ENCODE results near the gene DEPDC7.
A peak's percentile ranks its signal among the peaks of the same experiment; 100 is the strongest.
"Not testable (repeated sequence)": the region's sequence is repeated elsewhere in the genome, so short reads cannot be mapped to it uniquely, and the experiment has no call there.

Gene DEPDC7

DNA sequence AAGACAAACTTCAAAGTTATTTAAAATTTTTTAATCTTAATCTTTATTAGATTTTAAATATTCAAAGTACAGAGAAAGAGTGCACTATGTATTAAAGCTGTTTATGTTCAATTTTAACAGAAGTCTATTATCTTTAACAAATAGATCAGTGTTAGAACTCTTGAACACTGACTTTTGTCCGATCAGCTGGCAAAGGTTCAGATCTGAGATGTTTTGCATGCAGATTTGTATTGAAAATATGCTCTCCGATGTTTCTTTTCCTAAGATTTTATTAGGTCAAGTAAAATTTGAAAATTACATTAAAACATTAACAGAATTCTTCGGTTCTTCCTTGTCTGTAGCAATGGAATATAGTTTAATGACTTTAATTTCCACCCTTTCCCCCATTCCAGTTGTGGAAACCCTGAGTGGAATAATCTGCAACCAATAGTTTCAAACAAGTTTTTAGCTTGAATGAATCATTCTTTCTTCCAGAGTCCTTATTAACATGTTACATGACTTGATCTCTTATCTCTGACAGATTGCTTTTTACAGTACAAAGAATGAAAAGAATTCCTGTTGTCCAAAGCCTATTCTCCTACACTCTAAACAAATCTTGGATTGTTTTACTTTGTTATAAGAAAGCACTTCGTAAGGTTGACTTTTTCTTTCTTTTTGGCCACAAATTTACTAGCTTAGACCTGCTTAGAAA lies 12.3 kb downstream of the DEPDC7 start:
- H3K9ac ChIP-seq (ENCODE audit: low read length): no peak overlapping the region
- H3K4me3 ChIP-seq (ENCODE audit: low read length): no peak overlapping the region
- H3K4me1 ChIP-seq (ENCODE audit: control insufficient read depth, insufficient read depth, low read length): no peaks in the 10 kb centered on the region
- no peaks in the 10 kb centered on the region for H3K36me3 ChIP-seq (ENCODE audit: control insufficient read depth, insufficient read depth, low read length)
- no peaks in the 10 kb centered on the region for H3K9me3 ChIP-seq (ENCODE audit: control insufficient read depth, low read length)
- no peaks in the 10 kb centered on the region for H3K27me3 ChIP-seq (ENCODE audit: control insufficient read depth, insufficient read depth, low read length)

DNA sequence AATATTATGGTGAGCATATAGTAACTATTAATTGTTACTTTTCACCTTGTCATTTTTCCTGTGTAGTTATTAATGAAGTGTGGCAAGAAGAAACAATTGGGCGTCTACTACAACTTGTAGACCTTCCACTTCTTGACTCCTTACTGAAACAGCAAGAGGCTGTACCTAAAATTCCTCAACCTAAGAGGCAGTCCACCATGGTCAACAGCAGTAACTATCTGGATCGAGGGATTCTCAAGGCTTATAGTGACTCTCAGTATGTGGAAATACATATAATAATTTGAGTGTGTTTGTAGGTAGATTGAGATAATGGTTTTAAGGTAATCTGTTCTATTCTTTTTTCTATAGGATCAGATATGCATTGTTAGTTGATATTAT lies 12.8 kb downstream of the DEPDC7 start:
- Histone ChIP-seq H3K9me3 (ENCODE audit: control insufficient read depth, low read length) (no peaks in the 10 kb centered on the region), H3K36me3 (ENCODE audit: control insufficient read depth, insufficient read depth, low read length) (no peaks in the 10 kb centered on the region), H3K4me1 (ENCODE audit: control insufficient read depth, insufficient read depth, low read length) (no peaks in the 10 kb centered on the region), H3K27me3 (ENCODE audit: control insufficient read depth, insufficient read depth, low read length) (no peaks in the 10 kb centered on the region), H3K9ac (ENCODE audit: low read length) (no peak overlapping the region), H3K4me3 (ENCODE audit: low read length) (no peak overlapping the region)

DNA sequence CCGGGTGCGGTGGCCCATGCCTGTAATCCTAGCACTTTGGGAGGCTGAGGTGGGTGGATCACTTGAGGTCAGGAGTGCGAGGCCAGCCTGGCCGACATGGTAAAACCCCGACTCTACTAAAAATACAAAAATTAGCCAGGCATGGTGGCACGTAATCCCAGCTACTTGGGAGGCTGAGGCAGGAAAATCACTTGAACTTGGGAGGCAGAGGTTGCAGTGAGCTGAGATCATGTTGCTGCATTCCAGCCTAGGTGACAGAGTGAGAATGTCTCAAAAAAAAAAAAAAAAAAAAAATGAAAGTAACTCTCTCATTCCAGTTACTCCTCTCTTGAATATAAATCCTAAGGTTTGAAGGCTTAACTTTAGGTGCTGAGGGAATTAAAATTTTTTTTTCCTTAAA lies 13.5 kb downstream of the DEPDC7 start:
- H3K36me3 ChIP-seq (ENCODE audit: control insufficient read depth, insufficient read depth, low read length); H3K9me3 ChIP-seq (ENCODE audit: control insufficient read depth, low read length); H3K27me3 ChIP-seq (ENCODE audit: control insufficient read depth, insufficient read depth, low read length); H3K4me1 ChIP-seq (ENCODE audit: control insufficient read depth, insufficient read depth, low read length); H3K4me3 ChIP-seq (ENCODE audit: low read length); H3K9ac ChIP-seq (ENCODE audit: low read length): not testable (repeated sequence)

DNA sequence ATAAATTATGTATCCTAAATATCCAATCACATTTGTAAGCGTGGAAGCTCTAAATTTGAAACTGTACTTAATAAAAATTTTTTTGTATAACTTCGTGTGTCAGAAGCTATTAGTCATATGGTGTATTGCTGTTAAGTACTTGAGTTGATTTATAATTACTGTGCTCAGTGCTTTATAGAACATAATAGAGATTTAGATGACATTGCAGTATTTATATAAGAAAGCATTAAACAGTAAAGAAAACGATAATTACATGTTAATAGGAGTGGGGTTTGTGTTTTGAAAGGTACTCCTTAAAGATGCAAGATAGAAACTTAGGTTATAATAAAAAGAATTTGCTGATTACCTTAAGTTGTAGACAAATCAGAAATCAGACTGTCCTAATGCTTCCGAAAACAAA lies 17.8 kb downstream of the DEPDC7 start:
- Histone ChIP-seq H3K4me3 (ENCODE audit: low read length) (no peak overlapping the region), H3K36me3 (ENCODE audit: control insufficient read depth, insufficient read depth, low read length) (no peaks in the 10 kb centered on the region), H3K27me3 (ENCODE audit: control insufficient read depth, insufficient read depth, low read length) (no peaks in the 10 kb centered on the region), H3K9me3 (ENCODE audit: control insufficient read depth, low read length) (no peaks in the 10 kb centered on the region), H3K4me1 (ENCODE audit: control insufficient read depth, insufficient read depth, low read length) (no peaks in the 10 kb centered on the region), H3K9ac (ENCODE audit: low read length) (no peak overlapping the region)

DNA sequence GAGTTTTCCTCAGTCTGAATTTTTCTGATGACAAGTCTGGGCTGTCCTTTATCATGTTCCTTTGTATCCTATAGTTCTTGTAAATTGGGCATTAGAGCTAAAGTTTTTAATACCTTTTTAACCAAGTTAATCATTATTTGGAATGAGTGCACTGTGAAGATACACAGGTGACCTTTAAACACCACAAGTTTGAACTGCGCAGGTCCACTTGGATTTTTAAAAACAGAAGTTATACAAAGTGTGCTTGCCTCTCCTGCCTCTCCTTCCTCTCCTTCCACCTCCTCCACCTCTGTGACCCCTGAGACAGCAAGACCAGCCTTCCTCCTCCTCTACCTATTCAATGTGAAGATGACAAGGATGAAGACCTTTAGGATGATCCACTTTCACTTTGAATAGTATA lies 19.3 kb downstream of the DEPDC7 start:
- no peaks in the 10 kb centered on the region for H3K27me3 ChIP-seq (ENCODE audit: control insufficient read depth, insufficient read depth, low read length)
- H3K4me1 ChIP-seq (ENCODE audit: control insufficient read depth, insufficient read depth, low read length): no peaks in the 10 kb centered on the region
- no peaks in the 10 kb centered on the region for H3K36me3 ChIP-seq (ENCODE audit: control insufficient read depth, insufficient read depth, low read length)
- H3K9ac ChIP-seq (ENCODE audit: low read length): no peak overlapping the region
- no peak overlapping the region for H3K4me3 ChIP-seq (ENCODE audit: low read length)
- H3K9me3 ChIP-seq (ENCODE audit: control insufficient read depth, low read length): no peaks in the 10 kb centered on the region

DNA sequence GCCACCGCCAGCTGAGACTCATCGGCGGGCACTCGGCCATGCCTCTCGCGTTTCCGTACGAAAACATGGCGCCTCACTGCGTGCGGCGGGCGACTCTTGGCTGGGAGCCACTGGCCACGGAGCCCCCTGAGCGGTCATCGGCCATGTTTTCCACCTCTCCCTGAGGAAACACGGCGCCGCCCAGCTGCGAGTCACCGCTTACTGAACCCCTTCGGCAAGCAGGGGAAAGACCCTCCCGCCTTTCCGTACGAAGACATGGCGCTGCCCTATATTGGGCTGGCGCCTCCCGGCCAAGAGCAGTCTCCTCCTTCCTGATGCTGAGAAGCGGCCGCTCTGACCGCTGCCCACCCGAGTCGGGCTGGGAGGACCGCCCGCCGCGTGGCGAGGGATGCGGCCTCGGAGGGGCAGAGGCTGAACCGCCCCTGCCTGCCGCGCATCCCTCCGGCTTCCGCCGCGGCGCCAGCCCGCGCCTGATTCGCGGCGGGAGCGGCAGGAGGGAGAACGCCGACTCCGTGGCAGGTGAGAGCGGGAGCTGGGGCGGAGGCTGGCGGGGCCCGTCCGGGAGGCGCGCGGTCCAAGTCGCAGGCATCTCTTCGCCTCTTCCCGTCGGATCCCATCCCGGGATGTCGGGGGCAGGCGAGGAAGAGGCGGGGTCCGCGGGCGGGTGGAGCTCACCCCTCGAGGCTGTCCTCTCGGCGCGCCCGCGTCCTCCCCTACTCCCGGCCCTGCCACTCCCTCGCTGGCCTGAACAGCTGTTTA lies 23.8 kb downstream of the DEPDC7 start, which contains the start of gene TCP11L1:
TCP11L1 (plus strand) TSS at position 299 of the 759 bp plus-strand sequence. CDS start 4,202 bp downstream, outside the sequence.
- Histone ChIP-seq H3K36me3 (ENCODE audit: control insufficient read depth, insufficient read depth, low read length) (no peaks in the 10 kb centered on the region), H3K4me3 (ENCODE audit: low read length) (peak within 1 kb of the TSS; percentile 80), H3K9me3 (ENCODE audit: control insufficient read depth, low read length) (no peaks in the 10 kb centered on the region), H3K9ac (ENCODE audit: low read length) (peak within 1 kb of the TSS; percentile 91), H3K27me3 (ENCODE audit: control insufficient read depth, insufficient read depth, low read length) (no peaks in the 10 kb centered on the region), H3K4me1 (ENCODE audit: control insufficient read depth, insufficient read depth, low read length) (no peaks in the 10 kb centered on the region)

DNA sequence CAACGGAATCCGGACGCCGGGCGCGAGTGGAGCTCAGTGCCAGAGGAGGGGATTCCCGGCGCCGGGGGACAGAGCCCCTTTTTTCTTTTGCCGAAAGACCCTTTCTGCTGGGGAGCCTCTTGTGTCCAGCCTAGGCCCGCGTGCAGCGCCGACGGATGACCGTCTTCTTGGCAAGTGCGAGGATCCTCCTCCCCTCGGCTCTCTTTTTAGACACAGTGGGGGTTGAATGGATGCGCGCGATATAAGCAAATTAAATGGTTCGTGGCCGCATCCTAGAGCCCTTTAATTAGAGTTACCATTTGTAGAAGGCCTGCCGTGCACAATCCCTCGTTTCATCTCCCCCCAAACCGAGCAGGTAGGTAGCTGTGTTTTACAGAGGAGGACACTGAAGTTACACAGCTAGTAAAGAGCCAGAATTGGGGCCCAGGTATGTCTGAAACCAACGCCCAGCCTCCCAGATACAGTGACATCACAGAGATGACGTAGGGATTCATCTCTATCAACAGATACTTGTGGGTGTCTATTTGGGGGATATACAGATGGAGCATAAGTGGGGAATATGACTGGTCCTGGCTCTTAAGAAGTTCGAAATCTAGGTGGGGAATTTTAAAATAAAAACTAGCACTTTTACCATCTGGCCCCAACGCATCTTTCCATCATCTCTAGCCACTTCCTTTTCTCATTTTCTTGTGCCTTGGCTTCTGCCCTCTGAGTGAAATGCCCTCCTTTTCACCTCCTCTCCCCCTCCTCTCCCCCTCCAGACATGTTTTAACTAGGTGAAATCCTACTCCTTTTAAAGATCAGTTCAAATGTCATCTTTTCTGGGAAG lies 24.6 kb downstream of the DEPDC7 start:
- no peaks in the 10 kb centered on the region for H3K9me3 ChIP-seq (ENCODE audit: control insufficient read depth, low read length)
- H3K27me3 ChIP-seq (ENCODE audit: control insufficient read depth, insufficient read depth, low read length): no peaks in the 10 kb centered on the region
- peak overlapping the region; percentile 91 for H3K9ac ChIP-seq (ENCODE audit: low read length)
- no peaks in the 10 kb centered on the region for H3K4me1 ChIP-seq (ENCODE audit: control insufficient read depth, insufficient read depth, low read length)
- H3K36me3 ChIP-seq (ENCODE audit: control insufficient read depth, insufficient read depth, low read length): no peaks in the 10 kb centered on the region
- H3K4me3 ChIP-seq (ENCODE audit: low read length): peak overlapping the region; percentile 80

DNA sequence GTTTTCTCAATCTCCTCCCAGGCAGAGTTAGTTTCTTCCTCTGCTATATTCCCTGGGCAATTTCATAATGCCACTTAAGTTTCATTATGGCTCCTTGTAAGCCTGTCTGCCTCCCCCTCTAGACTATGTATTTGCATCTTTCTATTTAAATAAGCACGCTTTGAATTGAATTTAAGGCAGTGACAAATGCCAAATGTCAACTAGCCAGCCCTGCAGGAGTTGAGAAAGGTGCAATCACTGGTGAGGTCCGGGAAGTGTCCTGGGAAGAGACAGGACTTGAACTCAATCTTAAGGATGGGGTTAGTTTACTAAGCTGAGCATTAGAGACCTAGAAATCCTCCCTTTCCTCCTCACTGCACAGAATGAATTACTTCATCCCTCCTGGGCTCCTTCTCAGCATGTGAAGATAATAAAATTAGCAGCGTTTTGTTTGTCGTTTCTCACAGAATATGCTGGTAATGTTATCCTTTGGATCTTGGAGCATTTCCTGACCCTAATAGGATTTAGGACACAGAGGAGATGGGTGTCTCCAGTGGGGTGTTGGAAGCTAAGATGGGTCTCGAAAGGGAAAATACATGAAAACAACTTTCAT lies 25.3 kb downstream of the DEPDC7 start:
- Histone ChIP-seq H3K4me3 (ENCODE audit: low read length) (no peak overlapping the region), H3K9ac (ENCODE audit: low read length) (no peak overlapping the region), H3K9me3 (ENCODE audit: control insufficient read depth, low read length) (no peaks in the 10 kb centered on the region), H3K36me3 (ENCODE audit: control insufficient read depth, insufficient read depth, low read length) (no peaks in the 10 kb centered on the region), H3K4me1 (ENCODE audit: control insufficient read depth, insufficient read depth, low read length) (no peaks in the 10 kb centered on the region), H3K27me3 (ENCODE audit: control insufficient read depth, insufficient read depth, low read length) (no peaks in the 10 kb centered on the region)

DNA sequence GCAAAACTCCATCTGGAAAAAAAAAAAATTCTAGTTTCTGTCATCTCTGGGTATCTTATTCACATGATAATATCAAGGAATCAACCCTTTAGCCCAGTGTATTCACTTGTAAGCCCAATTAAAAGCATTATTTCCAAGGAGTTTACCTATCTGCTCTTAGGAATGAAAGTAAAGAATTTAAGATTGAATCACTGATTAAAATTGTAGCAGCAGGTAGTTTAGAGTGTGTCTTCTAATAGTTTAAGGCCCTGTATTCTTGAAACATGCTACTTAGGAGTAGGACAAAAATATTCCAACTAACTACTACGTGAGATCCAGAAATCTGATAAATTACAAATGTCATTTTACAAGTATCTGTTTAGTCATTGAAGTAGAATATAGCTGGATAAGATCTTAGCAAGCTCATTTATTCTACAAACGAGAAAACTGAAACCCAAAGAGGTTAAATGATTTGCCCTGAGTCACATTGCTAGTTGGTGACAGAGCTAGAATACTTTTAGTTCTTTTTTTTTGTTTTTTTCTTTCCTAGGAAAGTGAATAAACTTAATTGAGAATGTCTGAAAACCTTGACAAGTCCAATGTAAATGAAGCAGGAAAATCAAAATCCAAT lies 27.6 kb downstream of the DEPDC7 start:
- H3K27me3 ChIP-seq (ENCODE audit: control insufficient read depth, insufficient read depth, low read length): no peaks in the 10 kb centered on the region
- H3K4me3 ChIP-seq (ENCODE audit: low read length): no peak overlapping the region
- no peak overlapping the region for H3K9ac ChIP-seq (ENCODE audit: low read length)
- H3K9me3 ChIP-seq (ENCODE audit: control insufficient read depth, low read length): no peaks in the 10 kb centered on the region
- no peaks in the 10 kb centered on the region for H3K36me3 ChIP-seq (ENCODE audit: control insufficient read depth, insufficient read depth, low read length)
- no peaks in the 10 kb centered on the region for H3K4me1 ChIP-seq (ENCODE audit: control insufficient read depth, insufficient read depth, low read length)

DNA sequence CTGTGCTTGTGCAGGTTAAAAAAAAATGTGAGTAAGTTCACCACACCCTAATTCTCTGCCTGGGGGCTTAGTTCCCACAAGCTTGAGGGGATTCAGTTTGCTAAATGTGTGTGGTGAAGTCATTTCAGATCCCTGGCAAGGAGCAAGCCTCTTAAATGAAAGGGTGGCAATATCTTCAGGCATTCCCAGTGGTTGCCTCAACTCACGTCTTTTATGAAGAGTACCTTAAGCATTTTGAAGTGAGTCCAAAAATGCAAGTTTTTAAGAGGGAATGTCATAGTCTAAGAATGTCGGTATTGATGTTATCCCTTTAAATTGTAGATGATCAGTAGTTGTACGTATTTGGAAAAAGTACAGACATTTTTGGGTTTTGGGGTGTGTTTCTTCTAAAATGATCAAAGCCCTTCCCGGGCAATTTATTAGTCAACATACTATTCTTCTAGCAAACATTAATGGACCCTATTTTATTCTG lies 28.6 kb downstream of the DEPDC7 start:
- no peaks in the 10 kb centered on the region for H3K36me3 ChIP-seq (ENCODE audit: control insufficient read depth, insufficient read depth, low read length)
- no peaks in the 10 kb centered on the region for H3K4me1 ChIP-seq (ENCODE audit: control insufficient read depth, insufficient read depth, low read length)
- H3K27me3 ChIP-seq (ENCODE audit: control insufficient read depth, insufficient read depth, low read length): no peaks in the 10 kb centered on the region
- H3K9me3 ChIP-seq (ENCODE audit: control insufficient read depth, low read length): no peaks in the 10 kb centered on the region
- H3K9ac ChIP-seq (ENCODE audit: low read length): no peak overlapping the region
- H3K4me3 ChIP-seq (ENCODE audit: low read length): no peak overlapping the region

DNA sequence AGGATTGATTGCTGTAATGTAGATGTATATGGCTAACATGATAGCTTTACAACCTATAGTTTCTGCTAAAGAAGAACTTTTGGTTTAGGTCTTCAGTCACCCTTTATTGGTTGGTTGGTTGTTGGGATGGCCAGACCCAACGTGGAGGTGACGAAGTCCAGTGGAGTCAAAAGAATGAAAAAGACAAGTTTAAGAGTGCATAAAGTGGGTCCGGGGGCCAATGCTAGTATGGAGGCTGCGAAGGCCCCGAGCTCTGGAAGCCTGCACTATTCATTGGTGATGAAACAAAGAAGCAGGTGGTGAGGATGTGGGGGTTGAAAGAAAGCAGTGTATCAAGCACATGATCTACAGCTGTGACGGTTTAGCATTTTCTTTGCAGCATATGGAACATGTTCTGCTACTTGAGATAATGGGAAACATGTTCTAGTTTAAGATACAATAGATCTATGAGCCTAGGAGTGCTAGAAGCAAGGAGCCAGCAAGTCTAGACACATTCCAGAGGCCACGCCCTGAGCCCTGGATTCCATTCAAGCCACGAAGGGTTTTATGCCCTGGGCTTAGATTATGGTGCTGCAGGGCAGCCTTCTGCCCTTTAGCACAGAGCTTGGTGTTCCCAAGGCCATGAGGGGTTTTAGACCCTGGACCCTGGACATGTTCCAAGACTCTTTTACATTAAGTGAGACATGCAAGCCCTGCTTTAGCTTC lies 30.0 kb downstream of the DEPDC7 start:
- H3K36me3 ChIP-seq (ENCODE audit: control insufficient read depth, insufficient read depth, low read length): no peaks in the 10 kb centered on the region
- no peak overlapping the region for H3K9ac ChIP-seq (ENCODE audit: low read length)
- no peaks in the 10 kb centered on the region for H3K4me1 ChIP-seq (ENCODE audit: control insufficient read depth, insufficient read depth, low read length)
- no peaks in the 10 kb centered on the region for H3K9me3 ChIP-seq (ENCODE audit: control insufficient read depth, low read length)
- H3K4me3 ChIP-seq (ENCODE audit: low read length): no peak overlapping the region
- H3K27me3 ChIP-seq (ENCODE audit: control insufficient read depth, insufficient read depth, low read length): no peaks in the 10 kb centered on the region

All from mucosa of stomach (tissue), 1 donor.